ENCODE measurements around the gene THUMPD3. TPM values are rescaled to one million over a fixed set of nuclear protein-coding genes. Genes with fewer than 3 reads are reported as not detected.
A peak's percentile ranks its signal among the peaks of the same experiment; 100 is the strongest.

THUMPD3 gene
- total and polyA plus RNA-seq, 2 of the 13 experiments (the other 11 are each of a cell fraction or from before 2014, with no cell fraction given): 31.2 to 44.1 TPM

- TF ChIP-seq MYC (CRISPR knock-in tag; IDR thresholded peaks at IDR 0.05; ENCODE audit: borderline replicate concordance): 0 out of 2 replicates have a peak, but pooled peaks have one; percentile 19
- no peak for TF ChIP-seq KLF6 (CRISPR knock-in tag; IDR thresholded peaks at IDR 0.05)
- TF ChIP-seq POLR2A (IDR thresholded peaks at IDR 0.05; ENCODE audit: insufficient read depth in 1 of 2, low read depth in 2 of 2, low read length in 2 of 2): peak; percentile 84 to 85
- TF ChIP-seq RFX1 (IDR thresholded peaks at IDR 0.05): no peak
- TF ChIP-seq ZNF768 (CRISPR knock-in tag; IDR thresholded peaks at IDR 0.05): peak; percentile 62; the same call in 1 of the 2 replicates
- peak; percentile 80 for TF ChIP-seq ZNF563 (CRISPR knock-in tag; IDR thresholded peaks at IDR 0.05)
- no peak for TF ChIP-seq ZKSCAN5 (CRISPR knock-in tag; IDR thresholded peaks at IDR 0.05)
- TF ChIP-seq ZNF777 (CRISPR knock-in tag; IDR thresholded peaks at IDR 0.05): no peak
- no peak for TF ChIP-seq GPN1 (CRISPR knock-in tag; IDR thresholded peaks at IDR 0.05; ENCODE audit: borderline replicate concordance)
- TF ChIP-seq REST (IDR thresholded peaks at IDR 0.05; ENCODE audit: borderline replicate concordance in 1 of 2, low read depth in 1 of 2, low read length in 2 of 2): 0 out of 4 replicates have a peak, but pooled peaks of 1 of the 2 experiments have one; percentile 8
- no peak for TF ChIP-seq PRDM4 (CRISPR knock-in tag; IDR thresholded peaks at IDR 0.05; ENCODE audit: borderline replicate concordance)
- no peak for TF ChIP-seq BHLHE40 (IDR thresholded peaks at IDR 0.05; ENCODE audit: low read length)
- peak; percentile 26 for TF ChIP-seq DMAP1 (CRISPR knock-in tag; IDR thresholded peaks at IDR 0.05)
- TF ChIP-seq KLF11 (CRISPR knock-in tag; IDR thresholded peaks at IDR 0.05): 0 out of 2 replicates have a peak, but pooled peaks have one; percentile 4
- no peak for TF ChIP-seq CREB1 (IDR thresholded peaks at IDR 0.05)
- no peak for TF ChIP-seq CREB1 (CRISPR knock-in tag; IDR thresholded peaks at IDR 0.05)
- peak; percentile 98 for TF ChIP-seq POLR2AphosphoS5 (IDR thresholded peaks at IDR 0.05; ENCODE audit: low read depth, low read length)
- 0 out of 2 replicates have a peak, but pooled peaks have one; percentile 46 for TF ChIP-seq ETS1 (CRISPR knock-in tag; IDR thresholded peaks at IDR 0.05)
- TF ChIP-seq POLR2G (IDR thresholded peaks at IDR 0.05; ENCODE audit: low read depth, low read length): peak; percentile 88
- TF ChIP-seq YEATS4 (CRISPR knock-in tag; IDR thresholded peaks at IDR 0.05; ENCODE audit: borderline replicate concordance): peak; percentile 29; the same call in 1 of the 2 replicates
- 0 out of 2 replicates have a peak, but pooled peaks have one; percentile 37 for TF ChIP-seq RFXANK (CRISPR knock-in tag; IDR thresholded peaks at IDR 0.05)
- no peak for TF ChIP-seq ZNF747 (CRISPR knock-in tag; IDR thresholded peaks at IDR 0.05; ENCODE audit: borderline replicate concordance)
Observed at GRCh38 chr3:9397332-9397905, 34.6 kb downstream of the THUMPD3 start, which contains the start of gene SETD5 (continued).

Measured in HepG2 (cell line).